K562 (cell line): ENCODE measurements around the gene LRP1B. TPM values are rescaled to one million over a fixed set of nuclear protein-coding genes. Genes with fewer than 3 reads are reported as not detected.

Experiments used
- ATAC-seq: fragments of 200-7000 bp; cut with Tn5 transposase; 3 replicates; pipeline ENCODE4 v1.9.1; 2020; ENCODE audit warnings: moderate library complexity
- BruUV-seq: library from RNA; stranded (reverse); fragments of 400-500 nt; replicated peaks from 2 replicates; lab custom pipeline; 2021; lab: Mats Ljungman, UMichigan
- CTCF ChIA-PET: fragments of 300-600 bp; formaldehyde crosslinking; extraction: SDS; loops from one replicate; lab custom pipeline; 2021; ENCODE audit warnings: low intra/inter-chr PET ratio; lab: Yijun Ruan, JAX
- POLR2A ChIA-PET: fragments of 300-600, 350-650 bp; sonication (Branson Sonifier 250); formaldehyde crosslinking; extraction: SDS; loops from one replicate; lab custom pipeline; 2021; ENCODE audit warnings: antibody characterized with exemption, inconsistent platforms; lab: Yijun Ruan, JAX
- DNase-seq, 4 experiments: peaks; one replicate each; pipeline versions ENCODE4 v3.0.0 to v3.0.0-alpha.2; 2011 to 2018; ENCODE audit warnings: low spot score in 3 of 4, mixed read lengths in 3 of 4; ENCODE audit errors: extremely low read depth in 1 of 4
- FAIRE-seq: peaks from 2 replicates; lab custom pipeline; 2011; peaks lifted over from hg19 to GRCh38; lab: Jason Lieb, UNC
- H2AFZ ChIP-seq: 2 replicates; pipeline ENCODE4 v1.6.0; 2011; ENCODE audit warnings: low read depth, low read length, control low read depth, inconsistent platforms
- H3K27ac ChIP-seq: fragments of 200-600 bp; 3 replicates; pipeline ENCODE4 v1.8.0; 2011; ENCODE audit warnings: low read depth, mild to moderate bottlenecking, control low read depth, inconsistent platforms, low read length, moderate library complexity, mixed read lengths; ENCODE audit errors: extremely low read depth
- H3K27me3 ChIP-seq, 2 experiments: fragments of 300-600 bp in 1 of 2; 2 replicates in 1 of 2; 3 replicates in 1 of 2; pipeline versions ENCODE4 v1.6.0 to v1.8.0; 2011; ENCODE audit warnings: inconsistent platforms in 2 of 2, low read length in 2 of 2, mild to moderate bottlenecking in 1 of 2, mixed read lengths in 1 of 2, moderate library complexity in 1 of 2; ENCODE audit not compliant: control insufficient read depth in 2 of 2, insufficient read depth in 2 of 2
- H3K36me3 ChIP-seq: fragments of 300-600 bp; 3 replicates; pipeline ENCODE4 v1.8.0; 2011; ENCODE audit warnings: mild to moderate bottlenecking, low read length, inconsistent platforms; ENCODE audit not compliant: control insufficient read depth, insufficient read depth
- H3K4me1 ChIP-seq, 2 experiments: fragments of 200-600 bp in 1 of 2; replicated peaks in 1 of 2; 2 replicates in 1 of 2; 3 replicates in 1 of 2; pipeline versions ENCODE4 v1.5.1 to v1.8.0; 2011; ENCODE audit warnings: inconsistent platforms in 2 of 2, low read length in 2 of 2, mild to moderate bottlenecking in 1 of 2, mixed read lengths in 1 of 2, moderate library complexity in 1 of 2; ENCODE audit not compliant: control insufficient read depth in 2 of 2, insufficient read depth in 2 of 2
- H3K4me2 ChIP-seq: 2 replicates; pipeline ENCODE4 v1.6.1; 2011; ENCODE audit warnings: low read length, control low read depth, inconsistent platforms, mixed read lengths; ENCODE audit not compliant: insufficient read depth
- H3K4me3 ChIP-seq: fragments of 200-600 bp; sonication (generic), shearing (Covaris generic); 2 replicates; pipeline ENCODE4 v1.5.1; 2016; ENCODE audit warnings: control low read depth, inconsistent platforms
- H3K79me2 ChIP-seq: fragments of 200-600 bp; 3 replicates; pipeline ENCODE4 v1.8.0; 2011; ENCODE audit warnings: low read length, inconsistent platforms; ENCODE audit not compliant: control insufficient read depth, insufficient read depth
- H3K9ac ChIP-seq, 2 experiments: 2 replicates each; pipeline versions ENCODE4 v1.6.0 to v1.6.1; 2011; ENCODE audit warnings: low read depth in 2 of 2, low read length in 2 of 2, control low read depth in 1 of 2, inconsistent platforms in 1 of 2, mild to moderate bottlenecking in 1 of 2, mixed read lengths in 1 of 2; ENCODE audit not compliant: insufficient read depth in 1 of 2
- H3K9me1 ChIP-seq: one replicate; pipeline ENCODE4 v1.6.0; 2011; ENCODE audit warnings: inconsistent platforms, mild to moderate bottlenecking, low read length, moderate library complexity; ENCODE audit not compliant: control insufficient read depth, insufficient read depth
- H3K9me3 ChIP-seq: replicated peaks from 2 replicates; pipeline ENCODE4 v1.5.1; 2011; ENCODE audit warnings: low read depth, low read length, inconsistent platforms; ENCODE audit not compliant: control insufficient read depth, insufficient read depth
- H4K20me1 ChIP-seq: replicated peaks from 2 replicates; pipeline ENCODE4 v1.6.1; 2011; ENCODE audit warnings: low read length, inconsistent platforms, mixed read lengths; ENCODE audit not compliant: control insufficient read depth, insufficient read depth
- BRD9 ChIP-seq: fragments of 450-650 bp; IDR thresholded peaks from 2 replicates; pipeline ENCODE4 v1.6.1; 2018; ENCODE audit warnings: low read depth; ENCODE audit not compliant: partially characterized antibody
- CBFA2T3 ChIP-seq: fragments of 450-650 bp; IDR thresholded peaks from 2 replicates; pipeline ENCODE4 v1.6.1; 2017
- CBX2 ChIP-seq: fragments of 200-600 bp; sonication (generic); IDR thresholded peaks from one replicate; pipeline ENCODE4 v1.6.1; 2012; ENCODE audit warnings: mild to moderate bottlenecking, low read length, inconsistent platforms; ENCODE audit not compliant: insufficient read depth, poor library complexity, severe bottlenecking
- CCNT2 ChIP-seq: IDR thresholded peaks from 2 replicates; pipeline ENCODE4 v1.6.1; 2011; ENCODE audit warnings: borderline replicate concordance, low read depth, mild to moderate bottlenecking, moderate library complexity, mixed read lengths, low read length; ENCODE audit not compliant: insufficient read length; ENCODE audit errors: extremely low read depth
- FOXA1 ChIP-seq: fragments of 450-650 bp; IDR thresholded peaks from 2 replicates; pipeline ENCODE4 v1.6.1; 2016; ENCODE audit warnings: mild to moderate bottlenecking, borderline replicate concordance
- FOXJ3 ChIP-seq: sonication (generic); formaldehyde crosslinking; IDR thresholded peaks from 2 replicates; pipeline ENCODE4 v1.4.0; 2020; ENCODE audit warnings: mild to moderate bottlenecking, missing genetic modification reagents
- HDAC1 ChIP-seq, 2 experiments: fragments of 450-650 bp; IDR thresholded peaks; 2 replicates each; pipeline ENCODE4 v1.6.1; 2016 to 2017; ENCODE audit warnings: inconsistent platforms in 1 of 2, mild to moderate bottlenecking in 1 of 2, moderate library complexity in 1 of 2
- IRF2 ChIP-seq: sonication (generic); formaldehyde crosslinking; IDR thresholded peaks from 2 replicates; pipeline ENCODE4 v1.8.1; 2022; ENCODE audit warnings: mild to moderate bottlenecking, missing genetic modification reagents
- NBN ChIP-seq: fragments of 450-650 bp; IDR thresholded peaks from 2 replicates; pipeline ENCODE4 v1.6.1; 2016; ENCODE audit warnings: low read depth, mild to moderate bottlenecking
- TCF3 ChIP-seq: sonication (generic); formaldehyde crosslinking; IDR thresholded peaks from 2 replicates; pipeline ENCODE4 v1.4.0; 2020; ENCODE audit warnings: mild to moderate bottlenecking, missing genetic modification reagents
- ZNF395 ChIP-seq: fragments of 200-800 bp; sonication (Bioruptor generic); IDR thresholded peaks from 2 replicates; pipeline ENCODE4 v1.6.1; 2017; ENCODE audit warnings: missing genetic modification characterization, missing compliant biosample characterization
- ZNF76 ChIP-seq: fragments of 250-450 bp; sonication (Bioruptor Pico); IDR thresholded peaks from 2 replicates; pipeline ENCODE4 v1.4.0; 2020; ENCODE audit warnings: mild to moderate bottlenecking, moderate library complexity, borderline replicate concordance
- WGBS: fragments of 100-300 bp; shearing (Covaris generic); methylation state at CpG from one replicate; pipeline ENCODE4 v1.1.6; 2016; ENCODE audit warnings: low coverage, mixed read lengths; ENCODE audit not compliant: insufficient coverage; ENCODE audit errors: missing lambda C conversion rate; 5-methylcytosine and 5-hydroxymethylcytosine counted together
- in situ Hi-C: fragments of 300-500 bp; cut with MboI; formaldehyde crosslinking; loops from 4 replicates; pipeline ENCODE4 v1.15.0; 2018; ENCODE audit warnings: inconsistent platforms, mixed read lengths
- intact Hi-C: fragments of 100-400 bp; cut with micrococcal nuclease; formaldehyde crosslinking; loops from 2 replicates; pipeline ENCODE4 v1.14.2; 2022
- polyA plus RNA-seq, 8 experiments: library from polyadenylated mRNA; depleted of rRNA in 4 of 8; stranded (reverse) in 5 of 8; unstranded in 3 of 8; fragments of >200 nt; fragmentation: Nextera tagmentation in 2 of 8; fragmentation: Illumina TruSeq in 1 of 8; extraction: Ambion mirVana in 2 of 8; extraction: Trizol in 1 of 8; gene quantifications; 2 replicates each; pipeline versions ENCODE4 v1.2.1 to v1.2.3, GENCODE V29; 2011 to 2014; ENCODE audit warnings: inconsistent platforms in 1 of 8, missing spikeins in 1 of 8
- total RNA-seq, 7 experiments: library from RNA; depleted of rRNA in 6 of 7; stranded (reverse); fragments of >200 nt in 6 of 7; fragmentation: Illumina TruSeq in 2 of 7; extraction: Trizol in 2 of 7; gene quantifications; 2 replicates each; pipeline versions ENCODE4 v1.2.1 to v1.2.3, GENCODE V29; 2011 to 2021; ENCODE audit warnings: low replicate concordance in 1 of 7

LRP1B gene
- total and polyA plus RNA-seq, 9 of the 15 experiments (the other 6 are each of a cell fraction or from before 2014, with no cell fraction given), result not detected

- H3K36me3 ChIP-seq, result no peaks in the 10 kb centered on the region
- H4K20me1 ChIP-seq, result no peaks in the 10 kb centered on the region
- ATAC-seq (no peak), DNase-seq (no peak), FAIRE-seq (no peak)
- no peak overlapping the region for H3K4me3 ChIP-seq
- no peaks in the 10 kb centered on the region for H3K79me2 ChIP-seq
- H3K9me1 ChIP-seq, result no peaks in the 10 kb centered on the region
- WGBS, result 2% methylated on average over 4 of the region's 4 CpGs
- H3K27ac ChIP-seq, result no peak overlapping the region
- no peak for TF ChIP-seq NBN
- no peak for TF ChIP-seq FOXJ3
- TF ChIP-seq FOXA1, result no peak
- no peak for TF ChIP-seq TCF3 (CRISPR knock-in tag)
- TF ChIP-seq ZNF76 (CRISPR knock-in tag), result no peak
- TF ChIP-seq CCNT2, result no peak
- no peak for TF ChIP-seq CBFA2T3
- TF ChIP-seq BRD9, result no peak
- TF ChIP-seq HDAC1 (IDR thresholded peaks at IDR 0.05), result no peak
- TF ChIP-seq ZNF395 (CRISPR knock-in tag), result no peak
- no peak for TF ChIP-seq IRF2 (CRISPR knock-in tag)
- no peak for TF ChIP-seq CBX2
- H3K4me2 ChIP-seq, result no peak overlapping the region
- in situ Hi-C loops, result no loop called here
- no peak overlapping the region for H2AFZ ChIP-seq
- CTCF ChIA-PET, result no interaction called here
- H3K9me3 ChIP-seq, result no peaks in the 10 kb centered on the region
- H3K4me1 ChIP-seq, result no peaks in the 10 kb centered on the region
- BruUV-seq, result no TSS peak
- no peaks in the 10 kb centered on the region for H3K27me3 ChIP-seq
- intact Hi-C loops, result no loop called here
- no peak overlapping the region for H3K9ac ChIP-seq
- POLR2A ChIA-PET, result no interaction called here
Observed at GRCh38 chr2:141899740-141900139, 231.1 kb downstream of the LRP1B start.
